HCT116 (cell line): ENCODE results near the gene SEC61A2. TPM values are rescaled to one million over a fixed set of nuclear protein-coding genes. Genes with fewer than 3 reads are reported as not detected.

Experiments used
- ATAC-seq: fragments of 200-7000 bp; cut with Tn5 transposase; 2 replicates; pipeline ENCODE4 v1.9.1; 2020; ENCODE audit warnings: mild to moderate bottlenecking, moderate library complexity
- BruUV-seq: library from RNA; stranded (reverse); fragments of 400-500 nt; replicated peaks from 2 replicates; lab custom pipeline; 2021; lab: Mats Ljungman, UMichigan
- CTCF ChIA-PET: fragments of 300-600 bp; sonication (Branson Sonifier 250); formaldehyde crosslinking; loops from one replicate; lab custom pipeline; 2021; ENCODE audit warnings: antibody characterized with exemption; lab: Charles Lee
- POLR2A ChIA-PET: fragments of 300-600, 350-600 bp; sonication (Branson Sonifier 250); formaldehyde crosslinking; loops from one replicate; lab custom pipeline; 2021; ENCODE audit warnings: antibody characterized with exemption; lab: Charles Lee
- RAD21 ChIA-PET, 2 experiments: fragments of 300-600 bp; sonication (Branson Sonifier 250); formaldehyde crosslinking; loops; one replicate each; lab custom pipeline; 2023; ENCODE audit warnings: low total read pairs in 2 of 2; ENCODE audit not compliant: uncharacterized antibody in 2 of 2, unreplicated experiment in 2 of 2, low non-redundant PET in 1 of 2; lab: Charles Lee
- DNase-seq: peaks from one replicate; pipeline ENCODE4 v3.0.0-alpha.2; 2010; ENCODE audit warnings: low read depth, low spot score
- H2AFZ ChIP-seq: fragments of 200-600 bp; shearing (Covaris generic), sonication (generic); 2 replicates; pipeline ENCODE4 v1.6.1; 2017; ENCODE audit warnings: low read depth, mixed run types, mixed read lengths, antibody characterized with exemption, low read length; ENCODE audit not compliant: poor library complexity, severe bottlenecking
- H3K27ac ChIP-seq: 2 replicates; pipeline ENCODE4 v1.5.1; 2012; ENCODE audit warnings: low read depth, low read length
- H3K27me3 ChIP-seq: fragments of 200-600 bp; sonication (generic); 2 replicates; pipeline ENCODE4 v1.6.1; 2016; ENCODE audit warnings: mixed run types, low read length, mixed read lengths; ENCODE audit not compliant: insufficient read depth
- H3K36me3 ChIP-seq, 2 experiments: fragments of 200-500 bp in 1 of 2; fragments of 200-600 bp in 1 of 2; sonication (Bioruptor generic) in 1 of 2; sonication (generic) in 1 of 2; 2 replicates each; pipeline versions ENCODE4 v1.5.1 to v1.6.1; 2014 to 2016; ENCODE audit warnings: low read length in 2 of 2, inconsistent platforms in 1 of 2, mixed read lengths in 1 of 2, mixed run types in 1 of 2; ENCODE audit not compliant: insufficient read depth in 2 of 2, control insufficient read depth in 1 of 2
- H3K4me1 ChIP-seq, 2 experiments: fragments of 200-600 bp in 1 of 2; sonication (generic) in 1 of 2; 2 replicates each; pipeline versions ENCODE4 v1.5.1 to v1.6.1; 2012 to 2017; ENCODE audit warnings: low read length in 2 of 2, inconsistent platforms in 1 of 2, mild to moderate bottlenecking in 1 of 2, mixed read lengths in 1 of 2, mixed run types in 1 of 2, moderate library complexity in 1 of 2; ENCODE audit not compliant: insufficient read depth in 2 of 2, control insufficient read depth in 1 of 2
- H3K4me2 ChIP-seq: fragments of 200-600 bp; sonication (generic); 2 replicates; pipeline ENCODE4 v1.6.1; 2017; ENCODE audit warnings: mixed run types, low read length, mixed read lengths
- H3K4me3 ChIP-seq, 2 experiments: fragments of 200-600 bp in 1 of 2; sonication (generic) in 1 of 2; replicated peaks in 1 of 2; 2 replicates each; pipeline ENCODE4 v1.5.1; 2011 to 2016; ENCODE audit warnings: low read length in 2 of 2, control low read depth in 1 of 2, low read depth in 1 of 2, mild to moderate bottlenecking in 1 of 2, mixed read lengths in 1 of 2, mixed run types in 1 of 2
- H3K79me2 ChIP-seq: fragments of 200-600 bp; sonication (generic); 2 replicates; pipeline ENCODE4 v1.6.1; 2017; ENCODE audit warnings: mild to moderate bottlenecking, mixed run types, low read length, moderate library complexity, mixed read lengths; ENCODE audit not compliant: insufficient read depth
- H3K9ac ChIP-seq: fragments of 200-600 bp; sonication (generic); 2 replicates; pipeline ENCODE4 v1.6.1; 2016; ENCODE audit warnings: low read length, mixed read lengths
- H3K9me2 ChIP-seq: fragments of 200-600 bp; sonication (generic), shearing (Covaris generic); 2 replicates; pipeline ENCODE4 v1.6.1; 2017; ENCODE audit warnings: mixed run types, mild to moderate bottlenecking, moderate library complexity; ENCODE audit not compliant: insufficient read depth
- H3K9me3 ChIP-seq, 2 experiments: fragments of 200-500 bp in 1 of 2; fragments of 200-600 bp in 1 of 2; sonication (Bioruptor generic) in 1 of 2; sonication (generic) in 1 of 2; 2 replicates each; pipeline ENCODE4 v1.6.1; 2014 to 2017; ENCODE audit warnings: low read length in 2 of 2, mixed read lengths in 2 of 2, inconsistent platforms in 1 of 2, low read depth in 1 of 2, mild to moderate bottlenecking in 1 of 2, mixed run types in 1 of 2, moderate library complexity in 1 of 2; ENCODE audit not compliant: control insufficient read depth in 1 of 2, insufficient read depth in 1 of 2
- H4K20me1 ChIP-seq: fragments of 200-600 bp; sonication (generic), shearing (Covaris generic); 2 replicates; pipeline ENCODE4 v1.6.1; 2017; ENCODE audit warnings: mixed run types, mild to moderate bottlenecking, moderate library complexity; ENCODE audit not compliant: insufficient read depth
- EGR1 ChIP-seq: IDR thresholded peaks from 2 replicates; pipeline ENCODE4 v1.6.1; 2012; ENCODE audit warnings: low read depth
- FOSL1 ChIP-seq: IDR thresholded peaks from 2 replicates; pipeline ENCODE4 v1.6.1; 2012; ENCODE audit warnings: low read depth
- POLR2A ChIP-seq: IDR thresholded peaks from 2 replicates; pipeline ENCODE4 v1.7.0; 2011; ENCODE audit warnings: borderline replicate concordance; ENCODE audit not compliant: insufficient read depth, insufficient read length; ENCODE audit errors: extremely low read depth
- POLR2AphosphoS5 ChIP-seq: IDR thresholded peaks from 2 replicates; pipeline ENCODE4 v1.6.1; 2011; ENCODE audit warnings: mild to moderate bottlenecking, low read depth, low read length, moderate library complexity
- RAD21 ChIP-seq: IDR thresholded peaks from 2 replicates; pipeline ENCODE4 v1.6.1; 2012; ENCODE audit warnings: low read depth, mild to moderate bottlenecking
- ZFX ChIP-seq: fragments of 450-650 bp; IDR thresholded peaks from 2 replicates; pipeline ENCODE4 v1.6.1; 2017
- ZNF274 ChIP-seq: fragments of 200-500 bp; sonication (Bioruptor generic); IDR thresholded peaks from 2 replicates; pipeline ENCODE4 v1.6.1; 2014; ENCODE audit warnings: mild to moderate bottlenecking, low read depth, low read length, inconsistent platforms
- intact Hi-C: fragments of 100-400 bp; cut with micrococcal nuclease; formaldehyde crosslinking; loops from 2 replicates; pipeline ENCODE4 v1.10.0; 2022
- total RNA-seq: library from RNA; stranded (reverse); gene quantifications from one replicate; pipeline ENCODE4 v1.2.1, GENCODE V29; 2021; ENCODE audit not compliant: unreplicated experiment
- TF ChIP-seq, protein P1 (sequence below), 3 experiments: fragments of 200-600 bp in 1 of 3; sonication (generic) in 1 of 3; IDR thresholded peaks in 2 of 3; conservative IDR thresholded peaks in 1 of 3; 2 replicates each; pipeline ENCODE4 v1.5.1; 2012 to 2017; ENCODE audit warnings: low read depth in 2 of 3, low read length in 2 of 3, antibody characterized with exemption in 1 of 3, borderline replicate concordance in 1 of 3, control low read depth in 1 of 3, mild to moderate bottlenecking in 1 of 3, mixed read lengths in 1 of 3, mixed run types in 1 of 3, moderate library complexity in 1 of 3; ENCODE audit not compliant: insufficient read depth in 1 of 3

SEC61A2 gene
- total RNA-seq, 1 experiment from 2014 or later, result 10.0 TPM

DNA sequence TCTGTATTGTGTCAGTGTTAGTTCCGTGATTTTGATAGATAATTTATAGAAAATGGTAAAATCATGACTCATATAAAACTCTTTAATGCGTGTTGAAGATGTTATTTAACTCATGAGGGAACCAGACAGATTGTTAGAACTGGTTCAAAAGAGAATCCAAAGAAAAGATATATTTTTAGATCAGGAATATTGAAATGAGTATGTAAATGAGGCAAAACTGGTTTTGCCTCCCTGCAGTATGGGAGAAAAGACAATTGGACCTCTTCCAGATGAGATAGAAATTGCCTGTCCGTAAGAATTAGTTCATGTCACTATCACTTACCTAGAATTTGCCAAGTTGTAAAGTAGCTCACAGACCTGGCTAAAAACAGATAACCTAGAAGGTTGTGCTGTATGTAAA lies 84.1 kb downstream of the SEC61A2 start:
- peaks cover 44 to 50% of the 10 kb centered on the region in 2 experiments; a peak in 3 of 4 replicates for H3K36me3 ChIP-seq
- no peaks in the 10 kb centered on the region for H3K4me1 ChIP-seq
- H3K9ac ChIP-seq, result no peak overlapping the region
- H4K20me1 ChIP-seq, result 0 out of 2 replicates have a peak, but pooled peaks cover 4% of the 10 kb centered on the region
- no peak for TF ChIP-seq POLR2AphosphoS5
- no peaks in the 10 kb centered on the region for H3K9me2 ChIP-seq
- H3K27ac ChIP-seq, result no peak overlapping the region
- DNase-seq (no peak), ATAC-seq (no peak)
- ChIA-PET POLR2A (no interaction called here), CTCF (interaction anchor here (1.1 to 2.5 kb wide), 3 partner anchors 14 to 496 kb away, joined by 3 to 16 read pairs (median 9); no protein-coding TSS in a partner anchor), RAD21 (no interaction called here)
- intact Hi-C loops, result loop anchor here (5.0 kb wide), 1 partner anchor 499 kb away; no protein-coding TSS in a partner anchor
- no peaks in the 10 kb centered on the region for H3K27me3 ChIP-seq
- no TSS peak for BruUV-seq
- H3K4me2 ChIP-seq, result no peak overlapping the region
- no peak overlapping the region for H2AFZ ChIP-seq
- H3K79me2 ChIP-seq, result peaks cover 82% of the 10 kb centered on the region
- no peak overlapping the region for H3K4me3 ChIP-seq
- no peaks in the 10 kb centered on the region for H3K9me3 ChIP-seq

DNA sequence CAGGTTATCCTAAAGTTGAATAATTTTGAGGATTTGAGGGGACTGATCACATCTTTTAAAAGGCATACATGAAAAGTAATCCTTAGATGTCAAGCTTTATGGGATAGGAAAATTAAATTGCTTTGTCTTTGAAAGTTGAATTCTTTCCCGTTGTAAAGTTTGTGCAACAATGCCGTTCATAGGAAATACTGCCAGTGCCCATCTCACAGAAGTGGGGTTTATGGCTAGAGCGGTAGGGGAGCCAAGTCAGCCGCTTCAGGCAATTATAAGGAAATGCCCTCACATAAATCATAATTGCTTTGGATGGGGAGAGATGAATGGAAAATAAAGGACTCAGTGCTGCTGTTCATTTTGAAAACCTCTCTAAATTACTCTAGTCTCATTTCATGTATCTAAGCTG lies 84.6 kb downstream of the SEC61A2 start:
- ChIA-PET RAD21 (no interaction called here), CTCF (interaction anchor here (0.8 to 2.5 kb wide), 6 partner anchors 14 to 688 kb away, joined by 3 to 16 read pairs (median 3); no protein-coding TSS in a partner anchor), POLR2A (no interaction called here)
- TF ChIP-seq, protein P1, sequence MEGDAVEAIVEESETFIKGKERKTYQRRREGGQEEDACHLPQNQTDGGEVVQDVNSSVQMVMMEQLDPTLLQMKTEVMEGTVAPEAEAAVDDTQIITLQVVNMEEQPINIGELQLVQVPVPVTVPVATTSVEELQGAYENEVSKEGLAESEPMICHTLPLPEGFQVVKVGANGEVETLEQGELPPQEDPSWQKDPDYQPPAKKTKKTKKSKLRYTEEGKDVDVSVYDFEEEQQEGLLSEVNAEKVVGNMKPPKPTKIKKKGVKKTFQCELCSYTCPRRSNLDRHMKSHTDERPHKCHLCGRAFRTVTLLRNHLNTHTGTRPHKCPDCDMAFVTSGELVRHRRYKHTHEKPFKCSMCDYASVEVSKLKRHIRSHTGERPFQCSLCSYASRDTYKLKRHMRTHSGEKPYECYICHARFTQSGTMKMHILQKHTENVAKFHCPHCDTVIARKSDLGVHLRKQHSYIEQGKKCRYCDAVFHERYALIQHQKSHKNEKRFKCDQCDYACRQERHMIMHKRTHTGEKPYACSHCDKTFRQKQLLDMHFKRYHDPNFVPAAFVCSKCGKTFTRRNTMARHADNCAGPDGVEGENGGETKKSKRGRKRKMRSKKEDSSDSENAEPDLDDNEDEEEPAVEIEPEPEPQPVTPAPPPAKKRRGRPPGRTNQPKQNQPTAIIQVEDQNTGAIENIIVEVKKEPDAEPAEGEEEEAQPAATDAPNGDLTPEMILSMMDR (IDR thresholded peaks at IDR 0.05 in 2 of 3, conservative IDR thresholded peaks at IDR 0.05 in 1 of 3; ENCODE audit: borderline replicate concordance in 1 of 3, insufficient read depth in 1 of 3, low read depth in 2 of 3, low read length in 2 of 3), result no peak
- TF ChIP-seq POLR2AphosphoS5 (no peak), EGR1 (no peak), RAD21 (no peak), FOSL1 (no peak), ZFX (no peak), POLR2A (no peak), ZNF274 (no peak)
- Histone ChIP-seq H4K20me1 (0 out of 2 replicates have a peak, but pooled peaks cover 4% of the 10 kb centered on the region), H3K9ac (no peak overlapping the region), H2AFZ (no peak overlapping the region), H3K79me2 (peaks cover 82% of the 10 kb centered on the region), H3K27ac (no peak overlapping the region), H3K4me2 (no peak overlapping the region), H3K4me1 (no peaks in the 10 kb centered on the region), H3K27me3 (no peaks in the 10 kb centered on the region), H3K36me3 (peaks cover 49 to 52% of the 10 kb centered on the region in 2 experiments; a peak in 3 of 4 replicates), H3K4me3 (no peak overlapping the region), H3K9me2 (no peaks in the 10 kb centered on the region), H3K9me3 (no peaks in the 10 kb centered on the region)
- intact Hi-C loops, result loop anchor here (5.0 kb wide), 1 partner anchor 498 kb away; no protein-coding TSS in a partner anchor
- no TSS peak for BruUV-seq
- no peak for ATAC-seq
- no peak for DNase-seq
